Ascending aorta (tissue), 2 donors: ENCODE results near the gene BAD. TPM values are rescaled to one million over a fixed set of nuclear protein-coding genes. Genes with fewer than 3 reads are reported as not detected.

Source experiments
- DNase-seq, 2 donors: peaks; one replicate each; pipeline ENCODE4 v3.0.0-alpha.2; 2019; ENCODE audit warnings: low spot score in 2 of 2
- H3K27ac ChIP-seq, 2 donors: fragments of 200-600 bp; sonication (generic); one replicate each; pipeline ENCODE4 v1.5.1; 2016 to 2017; ENCODE audit warnings: mild to moderate bottlenecking in 1 of 2
- H3K27me3 ChIP-seq: fragments of 200-600 bp; sonication (generic); one replicate; pipeline ENCODE4 v1.5.1; 2017
- H3K36me3 ChIP-seq, 2 donors: fragments of 200-600 bp; sonication (generic); one replicate each; pipeline ENCODE4 v1.5.1; 2016
- H3K4me1 ChIP-seq, 2 donors: fragments of 200-600 bp; sonication (generic); one replicate each; pipeline ENCODE4 v1.5.1; 2016 to 2017; ENCODE audit warnings: mild to moderate bottlenecking in 1 of 2
- H3K4me3 ChIP-seq, 2 donors: fragments of 200-600 bp; sonication (generic); one replicate each; pipeline ENCODE4 v1.5.1; 2016 to 2017; ENCODE audit warnings: mild to moderate bottlenecking in 1 of 2
- H3K9me3 ChIP-seq, 2 donors: fragments of 200-600 bp; sonication (generic); one replicate each; pipeline ENCODE4 v1.5.1; 2016
- CTCF ChIP-seq, 3 experiments: fragments of 200-600 bp in 2 of 3; fragments of 450-650 bp in 1 of 3; sonication (generic) in 2 of 3; IDR thresholded peaks; one replicate each; pipeline ENCODE4 v1.5.1; 2016 to 2019; ENCODE audit warnings: antibody characterized with exemption in 3 of 3, mild to moderate bottlenecking in 1 of 3, moderate library complexity in 1 of 3
- intact Hi-C: fragments of 100-400 bp; cut with DNase I; formaldehyde crosslinking; loops from one replicate; pipeline ENCODE4 v1.15.1; 2023
- total RNA-seq: library from RNA; depleted of rRNA; stranded (reverse); fragments of >200 nt; gene quantifications from one replicate; pipeline ENCODE4 v1.1.0, GENCODE V29; 2016

BAD gene
- total RNA-seq, 1 donor from 2014 or later, result 175 TPM

- intact Hi-C loops, result loop anchor here (5.0 kb wide), 1 partner anchor 73 kb away; the partner anchor contains the start of genes NUDT22 and TRPT1
- H3K36me3 ChIP-seq, result no peaks in the 10 kb centered on the region
- no peaks in the 10 kb centered on the region for H3K9me3 ChIP-seq
- TF ChIP-seq CTCF (IDR thresholded peaks at IDR 0.05), result no peak
- DNase-seq, result peak in 1 of 2 donors; percentile 70
- peaks cover 11 to 19% of the 10 kb centered on the region in 2 donors for H3K4me1 ChIP-seq
- H3K4me3 ChIP-seq, result peak within 1 kb of the TSS; percentile 32 to 64
- H3K27me3 ChIP-seq, result peaks cover 9% of the 10 kb centered on the region
- H3K27ac ChIP-seq, result no peak within 1 kb of the TSS
Observed at GRCh38 chr11:64299847-64300648, 15.6 kb upstream of the BAD start, which contains the start of gene CATSPERZ. Gene CATSPERZ (plus strand): TSS chr11:64300358. CDS start chr11:64300411, 53 bp downstream.

GRCh38 chr11:64298966-64299846, 14.7 kb upstream of the BAD start:
- peaks cover 11 to 18% of the 10 kb centered on the region in 2 donors for H3K4me1 ChIP-seq
- peak in 1 of 2 donors; percentile 74 for DNase-seq
- H3K27me3 ChIP-seq, result peaks cover 9% of the 10 kb centered on the region
- TF ChIP-seq CTCF (IDR thresholded peaks at IDR 0.05), result no peak
- peak overlapping the region; percentile 32 to 64 for H3K4me3 ChIP-seq
- intact Hi-C loops, result no loop called here
- no peaks in the 10 kb centered on the region for H3K36me3 ChIP-seq
- no peaks in the 10 kb centered on the region for H3K9me3 ChIP-seq
- no peak overlapping the region for H3K27ac ChIP-seq

GRCh38 chr11:64297699-64298358, 13.4 kb upstream of the BAD start:
- Histone ChIP-seq H3K4me1 (peaks cover 11 to 15% of the 10 kb centered on the region in 2 donors), H3K36me3 (no peaks in the 10 kb centered on the region), H3K27me3 (peaks cover 9% of the 10 kb centered on the region), H3K9me3 (no peaks in the 10 kb centered on the region), H3K4me3 (no peak overlapping the region), H3K27ac (no peak overlapping the region)
- no peak for TF ChIP-seq CTCF (IDR thresholded peaks at IDR 0.05)
- peak in 1 of 2 donors; percentile 64 for DNase-seq
- intact Hi-C loops, result no loop called here

- Histone ChIP-seq H3K4me1 (peaks cover 13 to 22% of the 10 kb centered on the region in 2 donors), H3K9me3 (no peaks in the 10 kb centered on the region), H3K27me3 (peaks cover 12% of the 10 kb centered on the region), H3K27ac (no peak overlapping the region), H3K4me3 (no peak overlapping the region), H3K36me3 (no peaks in the 10 kb centered on the region)
- intact Hi-C loops, result no loop called here
- no peak for DNase-seq
- TF ChIP-seq CTCF (IDR thresholded peaks at IDR 0.05), result no peak
Observed at GRCh38 chr11:64296830-64297698, 12.6 kb upstream of the BAD start.
